Neural cell (in vitro differentiated cells): ENCODE measurements around the gene CLCA1.

Experiments
- CTCF ChIP-seq: fragments of 450-650 bp; IDR thresholded peaks from 2 replicates; pipeline ENCODE4 v1.5.1; 2014; ENCODE audit warnings: antibody characterized with exemption, mild to moderate bottlenecking, moderate library complexity; ENCODE audit not compliant: poor library complexity, severe bottlenecking
- TF ChIP-seq, protein P1 (sequence below): IDR thresholded peaks from 2 replicates; pipeline ENCODE4 v1.6.1; 2012; ENCODE audit warnings: borderline replicate concordance

- TF ChIP-seq, protein P1, sequence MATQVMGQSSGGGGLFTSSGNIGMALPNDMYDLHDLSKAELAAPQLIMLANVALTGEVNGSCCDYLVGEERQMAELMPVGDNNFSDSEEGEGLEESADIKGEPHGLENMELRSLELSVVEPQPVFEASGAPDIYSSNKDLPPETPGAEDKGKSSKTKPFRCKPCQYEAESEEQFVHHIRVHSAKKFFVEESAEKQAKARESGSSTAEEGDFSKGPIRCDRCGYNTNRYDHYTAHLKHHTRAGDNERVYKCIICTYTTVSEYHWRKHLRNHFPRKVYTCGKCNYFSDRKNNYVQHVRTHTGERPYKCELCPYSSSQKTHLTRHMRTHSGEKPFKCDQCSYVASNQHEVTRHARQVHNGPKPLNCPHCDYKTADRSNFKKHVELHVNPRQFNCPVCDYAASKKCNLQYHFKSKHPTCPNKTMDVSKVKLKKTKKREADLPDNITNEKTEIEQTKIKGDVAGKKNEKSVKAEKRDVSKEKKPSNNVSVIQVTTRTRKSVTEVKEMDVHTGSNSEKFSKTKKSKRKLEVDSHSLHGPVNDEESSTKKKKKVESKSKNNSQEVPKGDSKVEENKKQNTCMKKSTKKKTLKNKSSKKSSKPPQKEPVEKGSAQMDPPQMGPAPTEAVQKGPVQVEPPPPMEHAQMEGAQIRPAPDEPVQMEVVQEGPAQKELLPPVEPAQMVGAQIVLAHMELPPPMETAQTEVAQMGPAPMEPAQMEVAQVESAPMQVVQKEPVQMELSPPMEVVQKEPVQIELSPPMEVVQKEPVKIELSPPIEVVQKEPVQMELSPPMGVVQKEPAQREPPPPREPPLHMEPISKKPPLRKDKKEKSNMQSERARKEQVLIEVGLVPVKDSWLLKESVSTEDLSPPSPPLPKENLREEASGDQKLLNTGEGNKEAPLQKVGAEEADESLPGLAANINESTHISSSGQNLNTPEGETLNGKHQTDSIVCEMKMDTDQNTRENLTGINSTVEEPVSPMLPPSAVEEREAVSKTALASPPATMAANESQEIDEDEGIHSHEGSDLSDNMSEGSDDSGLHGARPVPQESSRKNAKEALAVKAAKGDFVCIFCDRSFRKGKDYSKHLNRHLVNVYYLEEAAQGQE = no peak
- no peak for TF ChIP-seq CTCF
Measured at GRCh38 chr1:86472152-86472551, 3.4 kb downstream of the CLCA1 start.
